GM18498 (cell line): ENCODE results near the gene ATP1A4.

ENCODE experiments used
- ATAC-seq: cut with Tn5 transposase; IDR thresholded peaks from one replicate; pipeline ENCODE4 v1.9.1; 2021; ENCODE audit warnings: mild to moderate bottlenecking, moderate library complexity; ENCODE audit not compliant: unreplicated experiment

ATP1A4 gene

DNA sequence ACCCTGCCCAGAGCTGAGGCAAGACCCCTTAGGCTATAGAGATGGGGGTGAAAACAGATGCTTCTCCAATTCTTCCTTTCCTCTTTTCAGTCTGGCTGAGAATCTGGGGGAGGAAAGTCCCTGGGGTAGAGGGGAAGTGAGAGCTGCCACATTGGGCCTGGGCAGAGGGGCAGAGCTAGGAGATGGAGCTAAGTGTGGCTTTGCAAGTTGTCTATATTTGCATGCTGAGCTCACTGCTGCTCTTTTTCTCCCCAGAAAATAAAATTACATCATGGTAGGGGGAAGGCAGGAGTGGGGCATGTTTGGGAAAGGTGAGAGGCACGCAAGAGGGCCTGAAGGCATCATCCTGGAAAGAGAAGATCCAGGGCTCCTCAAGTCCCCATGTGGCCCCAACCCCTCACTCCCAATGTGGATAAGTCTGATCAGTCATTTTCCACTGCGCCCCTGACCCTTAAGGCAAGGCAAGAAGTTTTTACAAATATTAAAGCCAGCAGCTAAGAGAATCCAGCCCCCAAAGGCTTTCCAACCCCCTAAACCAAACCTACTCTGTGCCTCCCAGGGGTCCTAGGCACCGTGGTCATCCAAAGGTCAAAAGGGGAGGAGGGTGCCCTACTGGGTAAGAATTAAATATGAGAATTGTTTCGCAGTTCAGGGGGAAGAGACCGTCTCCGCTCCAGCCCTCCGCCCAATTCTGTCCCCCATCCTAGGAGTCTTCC lies 53.3 kb downstream of the ATP1A4 start:
- ATAC-seq = peak; percentile 77

DNA sequence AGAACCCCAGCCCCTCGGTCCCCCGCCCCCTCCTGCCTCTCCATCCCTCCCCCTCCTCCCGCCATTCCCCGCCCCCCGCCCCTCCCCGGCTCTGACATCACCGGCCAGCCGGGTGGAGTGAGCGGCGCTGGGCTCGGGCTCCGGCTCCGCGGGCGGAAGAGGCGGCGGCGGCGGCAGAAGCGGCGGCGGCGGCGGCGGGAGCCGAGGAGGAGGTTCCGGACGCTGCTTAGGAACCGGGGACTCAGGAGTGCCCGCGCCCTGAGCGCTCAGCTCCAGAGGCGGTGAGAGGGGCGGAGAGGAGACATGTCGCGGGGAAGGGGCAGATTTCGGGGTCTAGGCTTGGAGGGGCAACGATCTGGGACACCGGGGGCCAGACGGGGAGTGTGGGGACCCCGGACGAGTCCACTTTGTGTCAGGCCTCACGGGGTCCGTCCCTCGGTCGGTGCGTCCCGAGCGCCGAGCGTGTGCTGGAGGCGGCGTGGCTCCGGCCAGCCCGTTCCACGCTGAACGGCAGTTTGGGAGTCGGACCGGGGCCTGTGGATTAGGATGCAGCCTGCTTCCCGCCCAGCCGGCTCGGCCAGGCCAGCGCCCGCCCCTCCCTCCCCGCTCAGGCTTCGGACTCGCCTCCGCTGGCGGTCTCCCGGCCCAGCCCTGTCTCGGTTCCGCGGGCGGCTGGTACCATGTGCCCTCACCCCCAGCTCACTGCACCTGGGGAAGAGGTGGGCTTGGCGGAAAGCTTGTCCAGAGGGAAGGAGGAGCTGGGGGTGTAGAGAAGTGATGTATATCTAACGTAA lies 54.0 kb downstream of the ATP1A4 start, which contains the start of gene PEA15:
Gene PEA15, plus strand, starts transcription at position 143 of the 794 bp plus-strand sequence. CDS start 6,161 bp downstream, outside the sequence.
- ATAC-seq = peak; percentile 42

DNA sequence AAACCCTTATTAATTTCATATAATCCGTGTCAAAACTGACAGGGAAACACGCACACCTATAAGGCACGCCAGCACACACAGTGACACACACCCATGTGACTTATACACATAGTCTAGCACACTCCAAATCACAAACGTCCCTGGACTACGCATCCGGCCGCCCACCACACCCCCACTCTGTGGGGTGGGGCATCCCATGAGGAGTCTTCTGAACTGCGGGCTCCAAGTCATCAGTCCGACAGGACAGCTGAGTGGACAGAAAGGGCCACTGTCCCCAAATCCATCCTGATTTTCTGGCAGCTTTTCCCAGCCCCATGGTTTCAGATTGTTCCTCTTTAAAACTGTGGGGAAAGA lies 54.6 kb downstream of the ATP1A4 start:
- ATAC-seq = peak; percentile 44

DNA sequence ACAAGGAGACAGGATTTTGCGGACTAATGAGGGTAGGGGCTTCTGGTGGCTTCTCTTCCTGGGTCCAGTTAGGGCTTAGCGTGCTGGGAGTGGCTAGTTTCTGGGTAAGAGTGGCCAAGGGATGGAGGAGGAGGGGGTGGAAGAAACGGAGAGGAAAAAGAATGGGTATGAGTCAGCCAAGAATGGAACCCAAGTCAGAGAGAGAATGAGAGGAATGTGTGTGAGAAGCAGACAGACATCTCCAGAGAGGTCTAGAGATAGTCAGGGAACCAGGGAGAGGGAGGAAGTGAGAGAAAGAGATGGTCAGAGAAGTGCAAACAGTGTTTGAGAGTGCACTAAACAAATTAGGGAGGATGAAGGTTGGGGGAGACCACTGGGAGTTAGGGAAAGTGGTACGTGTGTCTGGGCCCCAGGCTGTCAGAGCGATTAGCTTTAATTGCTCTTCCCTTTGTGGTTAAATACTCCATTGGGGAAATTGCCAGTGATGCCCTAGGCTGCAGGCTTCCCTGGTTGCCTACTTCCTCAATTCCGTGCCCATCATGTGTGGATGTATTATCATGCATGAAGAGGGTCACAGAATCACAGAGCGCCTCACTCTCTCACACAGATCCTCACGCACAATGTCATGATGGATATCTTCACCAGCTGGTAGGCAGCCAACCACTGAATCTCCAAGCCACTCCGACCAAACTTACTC lies 55.2 kb downstream of the ATP1A4 start:
- no peak for ATAC-seq

DNA sequence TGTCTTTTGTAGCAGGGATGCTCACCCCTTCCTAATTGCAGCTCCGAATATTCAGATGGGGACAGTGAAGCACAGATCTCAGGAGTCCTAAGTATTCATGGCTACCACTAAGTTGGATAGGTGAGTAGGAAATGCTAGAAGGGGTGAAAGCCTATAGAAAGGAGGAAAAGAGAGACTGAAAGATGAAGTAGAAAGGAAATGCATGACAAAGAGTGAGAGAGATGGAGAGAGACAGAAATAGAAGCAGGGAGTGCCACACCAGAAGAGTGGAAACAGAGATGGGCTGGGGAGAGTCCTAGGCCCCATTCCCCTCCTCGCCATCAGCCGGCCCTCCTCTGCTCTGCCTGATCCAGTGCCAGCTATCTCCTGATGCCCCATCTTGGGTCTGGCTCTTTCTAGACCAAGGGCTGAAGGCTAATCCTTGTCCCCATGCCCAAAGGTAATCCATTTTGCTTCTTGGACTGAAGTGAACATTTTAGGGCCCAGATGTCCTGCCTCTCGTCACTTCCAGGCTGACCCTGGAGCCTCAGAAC lies 55.8 kb downstream of the ATP1A4 start:
- ATAC-seq = no peak

DNA sequence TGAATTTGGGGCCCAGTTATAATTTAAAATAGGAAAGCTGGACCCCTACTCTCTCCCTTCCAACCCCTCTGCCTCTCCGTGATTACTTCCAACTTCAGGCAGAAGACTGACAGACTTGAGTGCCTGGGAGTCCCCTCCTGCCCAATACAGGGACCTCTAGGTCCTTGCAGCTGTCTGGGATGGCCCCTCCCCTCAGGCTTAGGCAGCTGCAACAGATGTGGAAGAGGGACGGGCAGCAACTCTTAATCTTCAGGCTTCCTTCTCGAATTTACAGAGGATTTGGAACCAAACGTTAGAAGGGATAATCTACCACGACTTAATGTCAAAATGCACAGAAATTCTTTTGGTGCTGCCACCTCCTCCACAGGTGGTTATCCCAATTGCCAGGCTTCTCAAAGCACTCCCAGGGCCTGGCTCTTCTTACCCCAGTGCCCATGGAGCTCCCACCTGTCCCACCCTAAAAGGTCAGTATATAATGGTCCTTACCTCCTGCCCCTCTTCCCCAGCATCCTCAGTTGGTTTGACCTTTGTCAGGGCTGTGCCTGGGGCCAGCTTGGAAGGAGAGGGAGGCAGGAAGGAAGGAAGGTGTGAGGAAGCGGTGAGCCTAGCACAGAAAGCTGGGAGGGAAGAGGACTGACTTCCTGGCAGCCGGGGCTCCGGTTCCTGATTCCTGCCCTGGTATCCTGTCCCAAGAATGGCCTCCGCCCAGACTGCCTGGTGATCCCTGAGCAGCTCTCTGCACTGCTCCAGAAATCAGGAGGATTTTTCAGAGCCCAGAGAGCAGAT lies 56.6 kb downstream of the ATP1A4 start:
- no peak for ATAC-seq

DNA sequence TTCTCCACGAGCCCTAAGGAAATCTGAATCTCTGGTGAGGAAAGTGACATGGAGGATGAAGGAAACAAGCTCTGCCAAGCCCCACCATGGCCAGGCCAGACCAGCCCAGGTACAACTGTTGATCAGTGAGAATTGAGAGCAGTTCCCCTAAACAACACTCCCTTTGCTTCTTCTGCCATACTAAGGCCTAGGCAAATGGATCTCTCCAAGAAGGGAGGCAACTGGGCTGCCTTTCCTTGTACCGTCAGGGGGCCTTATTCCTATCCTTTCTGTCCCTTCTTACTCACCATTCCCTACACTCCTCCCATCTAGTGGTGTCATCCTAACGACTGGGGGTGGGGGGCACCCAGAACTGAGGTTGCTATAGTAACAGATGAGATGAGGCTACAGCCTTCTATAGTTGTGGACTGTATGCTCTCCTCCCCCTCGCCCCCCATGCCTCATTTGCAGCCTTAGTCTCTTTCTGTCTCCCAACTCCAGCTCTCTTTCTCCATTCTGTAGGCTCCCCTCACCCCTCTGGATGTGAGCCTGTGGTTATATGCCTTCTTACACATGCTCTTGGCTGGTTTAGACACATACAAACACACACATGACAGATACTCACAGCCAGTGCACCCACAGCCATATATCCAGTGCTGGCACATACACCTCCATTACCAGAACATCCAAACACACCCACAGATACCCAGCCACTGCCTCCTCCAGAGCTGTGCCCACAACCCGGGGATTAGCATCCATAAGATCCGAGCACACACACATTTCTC lies 57.3 kb downstream of the ATP1A4 start:
- no peak for ATAC-seq

DNA sequence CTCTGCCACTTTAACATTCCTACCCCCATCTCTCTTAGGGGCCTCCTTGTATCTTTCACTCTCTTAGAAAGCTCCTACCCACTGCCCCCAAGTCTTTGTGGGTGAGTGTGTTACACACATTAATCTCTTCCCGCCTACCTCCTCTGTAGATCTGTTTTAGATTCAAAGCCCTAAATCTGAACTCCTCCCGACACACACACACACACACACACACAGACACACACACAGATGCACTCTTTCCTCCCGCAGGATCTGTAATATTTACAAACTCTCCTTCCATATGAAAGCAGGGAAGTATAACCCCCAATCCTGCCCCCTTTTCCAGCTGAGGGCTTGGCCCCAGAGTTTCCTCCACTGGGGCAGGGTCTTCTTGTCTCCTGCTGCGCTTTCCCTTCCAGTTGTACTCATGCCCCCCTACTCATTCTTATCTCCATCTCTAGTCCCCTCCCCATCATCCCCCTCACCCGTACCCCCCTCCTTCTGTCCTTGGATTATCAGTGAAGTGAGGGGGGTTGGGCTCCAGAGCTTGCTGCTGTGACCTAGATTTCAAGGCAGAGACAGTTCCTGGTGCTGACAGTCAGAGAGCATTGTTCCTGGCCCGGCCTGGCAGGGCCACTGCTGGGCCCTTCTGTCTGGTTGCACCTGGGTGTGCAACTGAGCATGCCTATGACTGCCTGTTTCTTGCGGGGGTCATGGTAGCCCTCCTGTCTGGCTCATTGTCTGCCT lies 58.1 kb downstream of the ATP1A4 start:
- ATAC-seq = no peak

DNA sequence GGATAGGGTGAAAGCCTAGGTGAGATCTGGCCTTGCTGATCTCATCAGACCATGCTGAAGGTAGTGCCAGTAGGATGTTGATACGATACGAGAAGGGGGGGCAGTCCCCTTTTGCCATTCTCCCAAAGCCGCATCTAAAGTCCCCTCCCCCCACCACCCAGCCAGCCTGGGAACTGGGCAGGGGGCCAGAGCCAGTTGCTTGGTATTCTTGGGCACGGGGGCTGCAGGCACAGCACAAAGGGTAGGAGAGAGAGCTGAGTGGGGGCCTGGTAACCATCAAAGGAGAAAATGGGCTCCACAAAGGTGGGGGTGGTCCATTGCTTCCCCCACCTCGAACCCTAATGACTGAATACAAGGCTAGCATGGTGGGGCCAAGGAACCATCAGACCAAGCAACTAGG lies 59.2 kb downstream of the ATP1A4 start:
- no peak for ATAC-seq

DNA sequence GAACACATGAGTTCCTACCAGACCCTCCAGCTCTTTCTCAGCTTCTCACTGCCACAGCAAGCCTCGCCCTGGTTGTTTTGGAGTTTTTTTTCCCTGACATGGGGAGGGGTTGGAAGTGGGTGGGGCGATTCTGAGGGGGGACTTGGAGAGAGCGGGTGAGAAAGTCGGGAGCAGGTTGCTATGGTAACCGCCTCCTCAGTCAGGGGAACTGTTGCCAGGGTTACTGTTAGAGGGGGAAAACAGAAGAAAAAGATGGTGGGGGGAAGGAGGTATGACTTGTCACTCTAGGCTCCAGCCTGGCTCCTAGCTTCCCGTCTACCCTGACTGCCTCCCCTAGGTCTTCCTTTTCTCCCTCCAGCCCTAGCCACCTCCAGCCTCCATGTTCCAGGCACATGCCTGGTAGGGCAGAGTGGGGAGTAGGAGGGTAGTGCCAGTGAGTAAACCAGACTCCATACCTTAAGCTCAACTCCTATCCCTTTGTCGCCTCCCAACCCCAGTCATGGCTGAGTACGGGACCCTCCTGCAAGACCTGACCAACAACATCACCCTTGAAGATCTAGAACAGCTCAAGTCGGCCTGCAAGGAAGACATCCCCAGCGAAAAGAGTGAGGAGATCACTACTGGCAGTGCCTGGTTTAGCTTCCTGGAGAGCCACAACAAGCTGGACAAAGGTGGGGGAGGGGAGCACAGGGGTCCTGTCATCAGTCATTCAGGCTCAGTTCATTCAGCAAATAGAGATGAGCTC lies 59.8 kb downstream of the ATP1A4 start:
- ATAC-seq = no peak

DNA sequence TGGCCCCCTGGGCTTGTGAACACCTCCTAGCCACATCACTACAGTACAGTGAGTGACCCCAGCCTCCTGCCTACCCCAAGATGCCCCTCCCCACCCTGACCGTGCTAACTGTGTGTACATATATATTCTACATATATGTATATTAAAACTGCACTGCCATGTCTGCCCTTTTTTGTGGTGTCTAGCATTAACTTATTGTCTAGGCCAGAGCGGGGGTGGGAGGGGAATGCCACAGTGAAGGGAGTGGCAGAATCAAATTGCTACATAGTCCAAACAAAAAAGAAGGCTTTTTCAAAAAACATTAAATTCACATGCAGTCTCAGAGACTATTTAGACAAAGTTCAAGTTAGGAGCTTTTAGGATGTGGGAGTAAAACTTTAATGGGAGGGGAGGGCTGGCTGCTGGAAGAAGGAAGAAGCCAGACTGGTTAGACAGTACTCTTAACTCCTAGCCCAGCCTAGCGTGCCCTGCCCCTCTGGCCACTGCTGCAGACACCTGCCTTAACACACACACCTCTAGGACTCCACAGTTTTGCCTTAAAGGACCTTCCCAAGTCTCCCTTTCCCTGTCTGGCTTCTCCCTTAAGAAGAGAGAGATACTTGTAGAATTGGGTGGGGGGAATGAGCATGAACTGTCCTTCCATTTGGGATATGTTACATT lies 63.2 kb downstream of the ATP1A4 start:
- no peak for ATAC-seq

DNA sequence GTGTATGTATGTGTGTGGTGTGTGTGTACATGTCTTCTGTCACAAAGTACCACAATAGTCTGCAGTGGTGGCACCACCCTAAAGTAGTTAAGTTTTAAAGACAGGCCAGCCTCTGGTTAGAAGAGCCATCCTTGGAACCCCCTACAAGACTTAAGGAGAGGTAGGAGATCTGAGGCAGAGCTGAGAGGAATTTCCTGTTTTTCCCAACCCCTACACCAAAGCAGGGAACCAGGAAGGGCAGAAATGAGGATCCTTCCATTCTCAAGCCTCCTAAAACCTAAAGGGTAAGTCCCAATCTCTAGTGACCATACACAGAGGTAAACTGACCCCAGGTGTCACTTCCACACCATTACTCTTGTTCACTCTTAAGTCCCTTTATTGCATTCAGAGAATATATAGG lies 64.9 kb downstream of the ATP1A4 start:
- ATAC-seq = no peak

DNA sequence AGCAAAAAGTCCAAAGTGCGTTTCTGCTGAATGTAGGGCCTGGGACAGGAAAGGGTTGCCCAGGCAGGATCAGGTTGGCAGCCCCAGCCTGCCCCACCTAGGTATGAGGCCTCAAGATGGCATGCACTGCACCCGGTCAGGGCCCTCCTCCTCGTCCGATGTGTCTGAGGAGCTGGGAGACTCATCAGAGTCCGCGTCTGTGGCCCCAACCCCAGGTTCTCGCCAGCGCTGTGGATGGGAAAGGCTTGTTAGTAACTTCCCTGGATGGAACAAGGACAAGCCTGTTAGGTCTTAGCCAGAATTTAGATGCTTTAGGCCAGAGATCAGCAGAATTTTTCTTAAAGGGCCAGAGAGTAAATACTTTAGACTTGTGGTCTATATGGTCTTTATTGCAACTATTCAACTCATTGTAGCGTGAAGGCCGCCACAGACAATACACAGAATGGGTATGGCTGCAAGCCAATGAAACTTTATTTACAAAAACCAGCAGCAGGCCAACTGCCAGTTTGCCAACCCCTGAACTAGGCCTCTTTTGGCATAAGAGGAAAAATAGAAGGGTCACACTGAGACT lies 66.2 kb downstream of the ATP1A4 start:
- no peak for ATAC-seq

DNA sequence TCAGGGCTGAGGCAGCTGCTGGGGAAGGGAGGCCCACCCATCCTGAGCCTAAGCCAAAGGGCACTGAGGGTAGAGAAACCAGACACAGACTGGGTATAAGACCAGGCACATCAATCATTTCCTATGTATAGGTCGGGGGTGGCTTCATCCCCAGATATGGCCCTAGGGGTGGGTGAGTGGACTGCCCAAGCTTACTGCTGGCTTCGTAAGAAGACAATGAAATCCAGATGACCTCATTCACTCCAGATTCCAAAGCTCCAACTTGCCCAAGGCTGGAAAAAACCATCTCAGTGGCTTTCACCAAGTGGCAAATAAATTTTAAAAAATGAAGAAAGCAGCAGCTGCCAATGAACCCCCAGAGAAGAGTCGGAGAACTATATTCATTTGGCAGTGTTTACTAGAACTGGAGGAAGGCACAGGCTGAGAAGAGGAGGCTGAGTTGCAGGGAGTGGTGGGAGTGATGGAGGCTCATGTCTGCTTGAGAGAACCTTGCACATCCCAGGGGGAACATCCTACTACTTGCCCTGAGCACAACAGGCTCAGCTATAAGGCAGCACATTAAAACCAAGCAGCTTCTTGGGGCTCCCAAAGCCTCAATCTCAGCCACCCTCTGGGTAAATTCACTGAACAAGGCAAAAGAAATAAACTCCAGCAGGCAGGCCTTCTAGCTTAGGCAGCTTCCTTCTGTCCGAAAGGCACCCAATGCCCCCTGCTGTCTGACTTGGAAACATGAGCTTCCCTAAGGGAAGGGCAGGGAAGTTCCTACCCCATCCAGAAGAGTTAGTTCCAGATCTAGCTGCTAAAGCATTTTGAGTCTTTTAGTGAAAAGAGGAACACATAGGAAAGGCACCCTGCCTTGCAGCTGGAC lies 67.9 kb downstream of the ATP1A4 start:
- no peak for ATAC-seq

DNA sequence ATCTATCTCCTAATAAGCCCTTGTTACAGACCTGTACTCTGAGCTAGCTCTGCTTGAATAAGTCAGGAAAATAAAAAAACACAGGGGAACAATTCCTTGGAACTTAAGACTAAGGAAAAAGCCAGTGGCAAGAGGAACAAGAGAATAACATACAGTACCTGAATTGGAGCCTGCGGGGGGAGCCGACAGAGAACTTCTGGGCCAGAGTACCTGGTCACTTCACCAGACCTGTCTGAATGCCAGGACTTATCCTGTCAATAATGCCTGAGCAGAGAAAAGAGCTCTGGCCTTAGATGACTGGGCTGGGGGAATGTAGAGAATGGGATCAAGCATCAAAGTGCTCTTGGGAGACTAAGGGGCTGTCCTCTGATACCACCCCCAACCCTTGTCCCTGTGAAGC lies 68.9 kb downstream of the ATP1A4 start:
- no peak for ATAC-seq

DNA sequence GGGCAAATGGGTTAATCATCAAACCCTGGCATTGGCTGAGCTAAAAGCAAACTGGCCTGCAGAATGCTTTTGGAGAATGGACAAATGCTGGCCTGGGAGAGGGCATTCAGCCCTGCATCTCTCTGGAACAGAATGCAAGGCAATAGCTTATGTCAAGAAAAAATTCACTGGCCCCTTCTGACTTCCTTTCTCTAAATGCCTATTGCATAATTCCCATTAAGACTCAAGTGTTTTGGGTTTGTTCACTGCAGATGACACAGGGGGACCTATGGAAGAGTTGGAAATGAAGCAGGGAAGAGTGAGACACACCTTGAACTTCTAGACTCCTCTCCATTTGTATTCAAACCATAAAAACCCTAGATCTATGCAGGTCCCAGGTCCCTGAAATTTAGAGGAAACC lies 69.7 kb downstream of the ATP1A4 start:
- ATAC-seq = no peak

DNA sequence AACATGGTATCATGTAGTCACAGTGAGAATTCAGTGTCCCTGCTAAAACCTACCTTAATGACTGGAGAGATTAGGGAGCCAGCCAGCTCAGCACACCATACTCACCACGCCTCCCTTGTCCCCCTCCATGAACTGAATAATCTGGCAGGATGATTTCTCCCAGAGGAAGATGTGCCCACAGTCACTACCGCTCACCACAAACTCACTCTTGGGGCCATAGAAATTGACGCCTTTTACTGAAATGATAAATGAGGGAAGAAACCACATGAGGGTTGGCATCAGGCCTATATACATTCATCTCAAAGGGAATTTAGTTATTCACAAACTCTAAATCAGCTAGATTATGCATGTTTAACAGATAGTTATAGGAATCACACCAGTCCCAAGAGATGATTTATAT lies 71.1 kb downstream of the ATP1A4 start:
- no peak for ATAC-seq
